K562 (cell line): Measurements from ENCODE around the gene RPS15A. TPM values are rescaled to one million over a fixed set of nuclear protein-coding genes. Genes with fewer than 3 reads are reported as not detected.

Experiments used
- ATAC-seq: fragments of 200-7000 bp; cut with Tn5 transposase; 3 replicates; pipeline ENCODE4 v1.9.1; 2020; ENCODE audit warnings: moderate library complexity
- BruUV-seq: library from RNA; stranded (reverse); fragments of 400-500 nt; replicated peaks from 2 replicates; lab custom pipeline; 2021; lab: Mats Ljungman, UMichigan
- CTCF ChIA-PET: fragments of 300-600 bp; formaldehyde crosslinking; extraction: SDS; loops from one replicate; lab custom pipeline; 2021; ENCODE audit warnings: low intra/inter-chr PET ratio; lab: Yijun Ruan, JAX
- POLR2A ChIA-PET: fragments of 300-600, 350-650 bp; sonication (Branson Sonifier 250); formaldehyde crosslinking; extraction: SDS; loops from one replicate; lab custom pipeline; 2021; ENCODE audit warnings: antibody characterized with exemption, inconsistent platforms; lab: Yijun Ruan, JAX
- DNase-seq, 4 experiments: peaks; one replicate each; pipeline versions ENCODE4 v3.0.0 to v3.0.0-alpha.2; 2011 to 2018; ENCODE audit warnings: low spot score in 3 of 4, mixed read lengths in 3 of 4; ENCODE audit errors: extremely low read depth in 1 of 4
- FAIRE-seq: peaks from 2 replicates; lab custom pipeline; 2011; peaks lifted over from hg19 to GRCh38; lab: Jason Lieb, UNC
- H2AFZ ChIP-seq: 2 replicates; pipeline ENCODE4 v1.6.0; 2011; ENCODE audit warnings: low read depth, low read length, control low read depth, inconsistent platforms
- H3K27ac ChIP-seq: fragments of 200-600 bp; 3 replicates; pipeline ENCODE4 v1.8.0; 2011; ENCODE audit warnings: low read depth, mild to moderate bottlenecking, control low read depth, inconsistent platforms, low read length, moderate library complexity, mixed read lengths; ENCODE audit errors: extremely low read depth
- H3K27me3 ChIP-seq, 2 experiments: fragments of 300-600 bp in 1 of 2; 2 replicates in 1 of 2; 3 replicates in 1 of 2; pipeline versions ENCODE4 v1.6.0 to v1.8.0; 2011; ENCODE audit warnings: inconsistent platforms in 2 of 2, low read length in 2 of 2, mild to moderate bottlenecking in 1 of 2, mixed read lengths in 1 of 2, moderate library complexity in 1 of 2; ENCODE audit not compliant: control insufficient read depth in 2 of 2, insufficient read depth in 2 of 2
- H3K36me3 ChIP-seq: fragments of 300-600 bp; 3 replicates; pipeline ENCODE4 v1.8.0; 2011; ENCODE audit warnings: mild to moderate bottlenecking, low read length, inconsistent platforms; ENCODE audit not compliant: control insufficient read depth, insufficient read depth
- H3K4me1 ChIP-seq, 2 experiments: fragments of 200-600 bp in 1 of 2; replicated peaks in 1 of 2; 2 replicates in 1 of 2; 3 replicates in 1 of 2; pipeline versions ENCODE4 v1.5.1 to v1.8.0; 2011; ENCODE audit warnings: inconsistent platforms in 2 of 2, low read length in 2 of 2, mild to moderate bottlenecking in 1 of 2, mixed read lengths in 1 of 2, moderate library complexity in 1 of 2; ENCODE audit not compliant: control insufficient read depth in 2 of 2, insufficient read depth in 2 of 2
- H3K4me2 ChIP-seq: 2 replicates; pipeline ENCODE4 v1.6.1; 2011; ENCODE audit warnings: low read length, control low read depth, inconsistent platforms, mixed read lengths; ENCODE audit not compliant: insufficient read depth
- H3K4me3 ChIP-seq: fragments of 200-600 bp; sonication (generic), shearing (Covaris generic); 2 replicates; pipeline ENCODE4 v1.5.1; 2016; ENCODE audit warnings: control low read depth, inconsistent platforms
- H3K79me2 ChIP-seq: fragments of 200-600 bp; 3 replicates; pipeline ENCODE4 v1.8.0; 2011; ENCODE audit warnings: low read length, inconsistent platforms; ENCODE audit not compliant: control insufficient read depth, insufficient read depth
- H3K9ac ChIP-seq, 2 experiments: 2 replicates each; pipeline versions ENCODE4 v1.6.0 to v1.6.1; 2011; ENCODE audit warnings: low read depth in 2 of 2, low read length in 2 of 2, control low read depth in 1 of 2, inconsistent platforms in 1 of 2, mild to moderate bottlenecking in 1 of 2, mixed read lengths in 1 of 2; ENCODE audit not compliant: insufficient read depth in 1 of 2
- H3K9me1 ChIP-seq: one replicate; pipeline ENCODE4 v1.6.0; 2011; ENCODE audit warnings: inconsistent platforms, mild to moderate bottlenecking, low read length, moderate library complexity; ENCODE audit not compliant: control insufficient read depth, insufficient read depth
- H3K9me3 ChIP-seq: replicated peaks from 2 replicates; pipeline ENCODE4 v1.5.1; 2011; ENCODE audit warnings: low read depth, low read length, inconsistent platforms; ENCODE audit not compliant: control insufficient read depth, insufficient read depth
- H4K20me1 ChIP-seq: replicated peaks from 2 replicates; pipeline ENCODE4 v1.6.1; 2011; ENCODE audit warnings: low read length, inconsistent platforms, mixed read lengths; ENCODE audit not compliant: control insufficient read depth, insufficient read depth
- CHCHD3 ChIP-seq: fragments of 250-450 bp; sonication (Bioruptor Pico); IDR thresholded peaks from 2 replicates; pipeline ENCODE4 v2.1.2; 2022; ENCODE audit warnings: mild to moderate bottlenecking
- POLR2AphosphoS5 ChIP-seq: IDR thresholded peaks from 2 replicates; pipeline ENCODE4 v1.6.1; 2011; ENCODE audit warnings: mild to moderate bottlenecking, low read depth, low read length, moderate library complexity; ENCODE audit not compliant: control insufficient read depth, insufficient read depth
- RBFOX2 ChIP-seq: fragments of 200-400 bp; formaldehyde crosslinking; IDR thresholded peaks from 2 replicates; pipeline ENCODE4 v1.6.1; 2017; ENCODE audit warnings: low read depth, mild to moderate bottlenecking, low read length, moderate library complexity
- WGBS: fragments of 100-300 bp; shearing (Covaris generic); methylation state at CpG from one replicate; pipeline ENCODE4 v1.1.6; 2016; ENCODE audit warnings: low coverage, mixed read lengths; ENCODE audit not compliant: insufficient coverage; ENCODE audit errors: missing lambda C conversion rate; 5-methylcytosine and 5-hydroxymethylcytosine counted together
- in situ Hi-C: fragments of 300-500 bp; cut with MboI; formaldehyde crosslinking; loops from 4 replicates; pipeline ENCODE4 v1.15.0; 2018; ENCODE audit warnings: inconsistent platforms, mixed read lengths
- intact Hi-C: fragments of 100-400 bp; cut with micrococcal nuclease; formaldehyde crosslinking; loops from 2 replicates; pipeline ENCODE4 v1.14.2; 2022
- polyA plus RNA-seq, 8 experiments: library from polyadenylated mRNA; depleted of rRNA in 4 of 8; stranded (reverse) in 5 of 8; unstranded in 3 of 8; fragments of >200 nt; fragmentation: Nextera tagmentation in 2 of 8; fragmentation: Illumina TruSeq in 1 of 8; extraction: Ambion mirVana in 2 of 8; extraction: Trizol in 1 of 8; gene quantifications; 2 replicates each; pipeline versions ENCODE4 v1.2.1 to v1.2.3, GENCODE V29; 2011 to 2014; ENCODE audit warnings: inconsistent platforms in 1 of 8, missing spikeins in 1 of 8
- total RNA-seq, 7 experiments: library from RNA; depleted of rRNA in 6 of 7; stranded (reverse); fragments of >200 nt in 6 of 7; fragmentation: Illumina TruSeq in 2 of 7; extraction: Trizol in 2 of 7; gene quantifications; 2 replicates each; pipeline versions ENCODE4 v1.2.1 to v1.2.3, GENCODE V29; 2011 to 2021; ENCODE audit warnings: low replicate concordance in 1 of 7

The RPS15A gene
- total and polyA plus RNA-seq, 9 of the 15 experiments (the other 6 are each of a cell fraction or from before 2014, with no cell fraction given) = 1,397 to 5,474 (median 2,798) TPM

- Histone ChIP-seq H3K9ac (peak overlapping the region in 1 of 2 experiments; percentile 41; a peak in 1 of 4 replicates), H3K9me3 (no peaks in the 10 kb centered on the region), H3K36me3 (peaks cover 64% of the 10 kb centered on the region), H3K4me3 (no peak overlapping the region), H3K27ac (no peak overlapping the region), H3K4me1 (peaks cover 9 to 14% of the 10 kb centered on the region in 2 experiments; a peak in 3 of 5 replicates), H3K79me2 (peaks cover 61% of the 10 kb centered on the region), H3K9me1 (no peaks in the 10 kb centered on the region), H3K4me2 (no peak overlapping the region), H2AFZ (no peak overlapping the region), H3K27me3 (no peaks in the 10 kb centered on the region), H4K20me1 (peaks cover 58% of the 10 kb centered on the region)
- intact Hi-C loops = no loop called here
- no peak for FAIRE-seq
- in situ Hi-C loops = no loop called here
- DNase-seq = no peak
- CTCF ChIA-PET = no interaction called here
- TSS peak; percentile 0 for BruUV-seq
- POLR2A ChIA-PET = interaction anchor here (1.0 to 11.9 kb wide), 3 partner anchors 11 to 175 kb away, joined by 3 to 342 read pairs (median 4); partner anchors contain the start of gene ARL6IP1
- TF ChIP-seq CHCHD3 (CRISPR knock-in tag) (no peak), RBFOX2 (peak; percentile 49), POLR2AphosphoS5 (peak; percentile 28; the same call in 1 of the 2 replicates)
- 90% methylated on average over 15 of the region's 17 CpGs for WGBS
- no peak for ATAC-seq
Measured at GRCh38 chr16:18783430-18784341, 6.4 kb downstream of the RPS15A start.
